H9 (cell line): Measurements from ENCODE around the gene IGFL2. TPM values are rescaled to one million over a fixed set of nuclear protein-coding genes. Genes with fewer than 3 reads are reported as not detected.

Experiments used
- DNase-seq: peaks from one replicate; pipeline ENCODE4 v3.0.0-alpha.2; 2017
- H2AFZ ChIP-seq: one replicate; pipeline ENCODE4 v1.6.1; 2013; ENCODE audit warnings: mild to moderate bottlenecking, low read length, control low read depth, moderate library complexity
- H2AK5ac ChIP-seq: 2 replicates; pipeline ENCODE4 v1.6.1; 2013; ENCODE audit warnings: low read length, control low read depth, mixed read lengths; ENCODE audit not compliant: insufficient read length
- H2BK120ac ChIP-seq: one replicate; pipeline ENCODE4 v1.6.1; 2013; ENCODE audit warnings: low read depth, mild to moderate bottlenecking, low read length, control low read depth, inconsistent platforms; ENCODE audit not compliant: poor library complexity, severe bottlenecking
- H2BK12ac ChIP-seq: 2 replicates; pipeline ENCODE4 v1.6.1; 2013; ENCODE audit warnings: low read length, control low read depth, mixed read lengths, low read depth; ENCODE audit not compliant: insufficient read length
- H2BK15ac ChIP-seq: 2 replicates; pipeline ENCODE4 v1.6.1; 2013; ENCODE audit warnings: low read depth, low read length, control low read depth
- H2BK20ac ChIP-seq: one replicate; pipeline ENCODE4 v1.6.1; 2013; ENCODE audit warnings: low read depth, mild to moderate bottlenecking, low read length, control low read depth, inconsistent platforms; ENCODE audit not compliant: poor library complexity, severe bottlenecking
- H2BK5ac ChIP-seq: 2 replicates; pipeline ENCODE4 v1.6.1; 2013; ENCODE audit warnings: low read length, control low read depth, mixed read lengths; ENCODE audit not compliant: insufficient read length
- H3K14ac ChIP-seq: 2 replicates; pipeline ENCODE4 v1.6.1; 2013; ENCODE audit warnings: low read length, control low read depth; ENCODE audit not compliant: insufficient read depth
- H3K18ac ChIP-seq: 2 replicates; pipeline ENCODE4 v1.6.1; 2013; ENCODE audit warnings: low read depth, mild to moderate bottlenecking, mixed read lengths, low read length, control low read depth; ENCODE audit not compliant: insufficient read length
- H3K23ac ChIP-seq: 2 replicates; pipeline ENCODE4 v1.6.1; 2013; ENCODE audit warnings: low read length, control low read depth, mixed read lengths, low read depth; ENCODE audit not compliant: insufficient read length
- H3K23me2 ChIP-seq: 2 replicates; pipeline ENCODE4 v1.6.1; 2013; ENCODE audit warnings: low read depth, mild to moderate bottlenecking, mixed read lengths, low read length, control low read depth; ENCODE audit not compliant: insufficient read length, poor library complexity, severe bottlenecking
- H3K27ac ChIP-seq: 2 replicates; pipeline ENCODE4 v1.5.1; 2013; ENCODE audit warnings: low read length, control low read depth, mixed read lengths, low read depth; ENCODE audit not compliant: insufficient read length
- H3K27me3 ChIP-seq: 2 replicates; pipeline ENCODE4 v1.6.1; 2013; ENCODE audit warnings: low read length, control low read depth, inconsistent platforms; ENCODE audit not compliant: insufficient read depth
- H3K4ac ChIP-seq: 2 replicates; pipeline ENCODE4 v1.6.1; 2013; ENCODE audit warnings: low read depth, mild to moderate bottlenecking, control low read depth, inconsistent platforms, low read length, moderate library complexity
- H3K4me1 ChIP-seq: 2 replicates; pipeline ENCODE4 v1.6.1; 2013; ENCODE audit warnings: low read length, control low read depth, inconsistent platforms; ENCODE audit not compliant: insufficient read depth
- H3K4me2 ChIP-seq: 2 replicates; pipeline ENCODE4 v1.6.1; 2013; ENCODE audit warnings: low read length, control low read depth, mixed read lengths; ENCODE audit not compliant: insufficient read length, insufficient read depth
- H3K56ac ChIP-seq: 2 replicates; pipeline ENCODE4 v1.6.1; 2013; ENCODE audit warnings: low read depth, mild to moderate bottlenecking, mixed read lengths, low read length, control low read depth; ENCODE audit not compliant: insufficient read length
- H3K79me1 ChIP-seq: 2 replicates; pipeline ENCODE4 v1.6.1; 2013; ENCODE audit warnings: low read depth, mild to moderate bottlenecking, moderate library complexity, low read length, control low read depth, inconsistent platforms; ENCODE audit not compliant: insufficient read depth, poor library complexity, severe bottlenecking
- H3K79me2 ChIP-seq: 2 replicates; pipeline ENCODE4 v1.6.1; 2013; ENCODE audit warnings: low read length, control low read depth, inconsistent platforms; ENCODE audit not compliant: insufficient read depth
- H3K9ac ChIP-seq: 2 replicates; pipeline ENCODE4 v1.6.1; 2013; ENCODE audit warnings: low read length, control low read depth, mixed read lengths; ENCODE audit not compliant: insufficient read length; ENCODE audit errors: extremely low read depth
- H3K9me3 ChIP-seq: one replicate; pipeline ENCODE4 v1.6.1; 2013; ENCODE audit warnings: low read depth, low read length, inconsistent platforms; ENCODE audit not compliant: control insufficient read depth
- H3T11ph ChIP-seq: one replicate; pipeline ENCODE4 v1.6.1; 2013; ENCODE audit warnings: mild to moderate bottlenecking, low read length, control low read depth, inconsistent platforms
- H4K20me1 ChIP-seq: one replicate; pipeline ENCODE4 v1.6.1; 2013; ENCODE audit not compliant: control insufficient read depth, insufficient read length, insufficient read depth
- H4K5ac ChIP-seq: 2 replicates; pipeline ENCODE4 v1.6.1; 2013; ENCODE audit warnings: low read depth, mild to moderate bottlenecking, mixed read lengths, low read length, control low read depth; ENCODE audit not compliant: insufficient read length
- H4K8ac ChIP-seq: replicated peaks from 2 replicates; pipeline ENCODE4 v1.6.1; 2013; ENCODE audit warnings: low read length, control low read depth, mixed read lengths, low read depth; ENCODE audit not compliant: insufficient read length
- H4K91ac ChIP-seq: 2 replicates; pipeline ENCODE4 v1.6.1; 2013; ENCODE audit warnings: low read depth, mild to moderate bottlenecking, moderate library complexity, mixed read lengths, low read length, control low read depth; ENCODE audit not compliant: insufficient read length
- H3K27ac Mint-ChIP-seq, 3 experiments: 2 replicates in 2 of 3; 3 replicates in 1 of 3; pipeline ENCODE4 v1.8.0; 2020 to 2021; ENCODE audit warnings: mixed read lengths in 3 of 3, mild to moderate bottlenecking in 1 of 3, moderate library complexity in 1 of 3
- H3K27me3 Mint-ChIP-seq: 2 replicates; pipeline ENCODE4 v1.8.0; 2021; ENCODE audit warnings: low read depth, mild to moderate bottlenecking, moderate library complexity, mixed read lengths
- H3K36me3 Mint-ChIP-seq, 3 experiments: 2 replicates in 2 of 3; 3 replicates in 1 of 3; pipeline ENCODE4 v1.8.0; 2020 to 2021; ENCODE audit warnings: low read depth in 3 of 3, mixed read lengths in 3 of 3; ENCODE audit not compliant: insufficient read depth in 1 of 3
- H3K4me1 Mint-ChIP-seq, 2 experiments: 2 replicates each; pipeline ENCODE4 v1.8.0; 2020; ENCODE audit warnings: mixed read lengths in 2 of 2
- H3K4me3 Mint-ChIP-seq, 2 experiments: 2 replicates in 1 of 2; 3 replicates in 1 of 2; pipeline ENCODE4 v1.8.0; 2020 to 2021; ENCODE audit warnings: mild to moderate bottlenecking in 2 of 2, mixed read lengths in 2 of 2, moderate library complexity in 1 of 2
- H3K9me3 Mint-ChIP-seq, 2 experiments: 2 replicates in 1 of 2; 3 replicates in 1 of 2; pipeline ENCODE4 v1.8.0; 2020; ENCODE audit warnings: mild to moderate bottlenecking in 2 of 2, mixed read lengths in 2 of 2, moderate library complexity in 1 of 2
- WGBS: extraction: QIAGEN DNeasy Blood & Tissue Kit; methylation state at CpG from one replicate; pipeline ENCODE4 v1.1.7; 2013; ENCODE audit warnings: missing lambda C conversion rate, low lambda C conversion rate, mixed read lengths; ENCODE audit not compliant: insufficient read length; ENCODE audit errors: extremely low coverage; 5-methylcytosine and 5-hydroxymethylcytosine counted together
- total RNA-seq: library from RNA; stranded (reverse); gene quantifications from 2 replicates; pipeline ENCODE4 v1.2.1, GENCODE V29; 2021
- TF ChIP-seq, protein P1 (sequence below): fragments of 200-600 bp; sonication (generic); conservative IDR thresholded peaks from 3 replicates; pipeline ENCODE4 v1.8.0; 2021; ENCODE audit warnings: antibody characterized with exemption, mild to moderate bottlenecking

Gene IGFL2
- total RNA-seq, 1 experiment from 2014 or later = not detected

DNA sequence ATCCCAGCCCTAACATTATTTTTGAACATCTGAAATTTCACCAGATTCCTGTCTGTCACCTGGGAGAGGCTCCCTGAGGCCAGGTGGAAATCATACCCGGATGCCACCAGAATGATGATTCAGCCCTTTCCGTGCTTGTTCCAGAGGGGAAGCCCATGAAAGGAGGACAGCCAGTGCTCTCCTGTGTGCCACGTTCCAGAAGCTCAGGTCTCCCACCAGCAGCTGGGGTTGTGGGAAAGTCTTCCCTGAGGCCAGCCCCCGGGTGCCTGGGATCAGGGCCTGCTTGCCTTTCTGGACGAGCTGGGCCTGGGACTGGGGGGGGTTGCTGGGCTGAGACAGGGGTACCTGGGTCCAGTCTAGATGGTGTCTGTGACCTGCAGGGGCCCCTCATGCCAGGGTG, 56.0 kb downstream of the IGFL2 start:
- Mint-ChIP-seq H3K4me1 (peaks cover 0 to 2% of the 10 kb centered on the region in 2 experiments; a peak in 1 of 4 replicates), H3K36me3 (peaks cover 0 to 9% (median 0%) of the 10 kb centered on the region in 3 experiments; a peak in 5 of 7 replicates), H3K9me3 (peaks cover 14 to 23% of the 10 kb centered on the region in 2 experiments), H3K4me3 (no peak overlapping the region), H3K27me3 (peaks cover 23% of the 10 kb centered on the region), H3K27ac (no peak overlapping the region; a peak in 1 of 7 replicates)
- H2BK5ac ChIP-seq = no peak overlapping the region
- H4K20me1 ChIP-seq = no peaks in the 10 kb centered on the region
- H2BK12ac ChIP-seq = no peak overlapping the region
- no peak for DNase-seq
- no peaks in the 10 kb centered on the region for H3K27me3 ChIP-seq
- no peak overlapping the region for H3K9ac ChIP-seq
- H4K8ac ChIP-seq = no peak overlapping the region
- H2AK5ac ChIP-seq = no peak overlapping the region
- no peak overlapping the region for H4K5ac ChIP-seq
- H2BK20ac ChIP-seq = no peak overlapping the region
- TF ChIP-seq, protein P1, sequence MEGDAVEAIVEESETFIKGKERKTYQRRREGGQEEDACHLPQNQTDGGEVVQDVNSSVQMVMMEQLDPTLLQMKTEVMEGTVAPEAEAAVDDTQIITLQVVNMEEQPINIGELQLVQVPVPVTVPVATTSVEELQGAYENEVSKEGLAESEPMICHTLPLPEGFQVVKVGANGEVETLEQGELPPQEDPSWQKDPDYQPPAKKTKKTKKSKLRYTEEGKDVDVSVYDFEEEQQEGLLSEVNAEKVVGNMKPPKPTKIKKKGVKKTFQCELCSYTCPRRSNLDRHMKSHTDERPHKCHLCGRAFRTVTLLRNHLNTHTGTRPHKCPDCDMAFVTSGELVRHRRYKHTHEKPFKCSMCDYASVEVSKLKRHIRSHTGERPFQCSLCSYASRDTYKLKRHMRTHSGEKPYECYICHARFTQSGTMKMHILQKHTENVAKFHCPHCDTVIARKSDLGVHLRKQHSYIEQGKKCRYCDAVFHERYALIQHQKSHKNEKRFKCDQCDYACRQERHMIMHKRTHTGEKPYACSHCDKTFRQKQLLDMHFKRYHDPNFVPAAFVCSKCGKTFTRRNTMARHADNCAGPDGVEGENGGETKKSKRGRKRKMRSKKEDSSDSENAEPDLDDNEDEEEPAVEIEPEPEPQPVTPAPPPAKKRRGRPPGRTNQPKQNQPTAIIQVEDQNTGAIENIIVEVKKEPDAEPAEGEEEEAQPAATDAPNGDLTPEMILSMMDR = no peak
- no peak overlapping the region for H4K91ac ChIP-seq
- no peak overlapping the region for H3K4me2 ChIP-seq
- no peaks in the 10 kb centered on the region for H3K23me2 ChIP-seq
- H3K79me2 ChIP-seq = no peaks in the 10 kb centered on the region
- no peaks in the 10 kb centered on the region for H3K4me1 ChIP-seq
- peaks cover 5% of the 10 kb centered on the region for H3K9me3 ChIP-seq
- no peak overlapping the region for H3T11ph ChIP-seq
- H3K79me1 ChIP-seq = no peaks in the 10 kb centered on the region
- H3K56ac ChIP-seq = no peak overlapping the region
- no peak overlapping the region; the same call in 1 of the 2 replicates for H3K14ac ChIP-seq
- H2AFZ ChIP-seq = no peak overlapping the region
- H3K4ac ChIP-seq = no peak overlapping the region
- H2BK120ac ChIP-seq = no peak overlapping the region
- H3K27ac ChIP-seq = no peak overlapping the region
- H2BK15ac ChIP-seq = no peak overlapping the region
- WGBS = no CpG with 5 or more reads among the region's 5 CpGs
- no peak overlapping the region for H3K18ac ChIP-seq
- H3K23ac ChIP-seq = no peak overlapping the region
